HFF-Myc (cell line): ENCODE results near the gene NPB.

Source experiments
- DNase-seq: peaks from one replicate; pipeline ENCODE4 v3.0.0-alpha.2; 2011; ENCODE audit warnings: low read depth; ENCODE audit errors: extremely low read depth
- H3K4me3 ChIP-seq: replicated peaks from 2 replicates; pipeline ENCODE4 v1.5.1; 2011; ENCODE audit warnings: low read depth, mild to moderate bottlenecking, control low read depth, low read length
- TF ChIP-seq, protein P1 (sequence below): IDR thresholded peaks from 2 replicates; pipeline ENCODE4 v1.5.1; 2012; ENCODE audit warnings: mild to moderate bottlenecking, low read depth, low read length, control low read depth; ENCODE audit errors: missing control alignments

Gene NPB

GRCh38 chr17:81891303-81891552 is 10.8 kb upstream of the NPB start:
- DNase-seq = no peak
- peak overlapping the region; percentile 73 for H3K4me3 ChIP-seq
- TF ChIP-seq, protein P1, sequence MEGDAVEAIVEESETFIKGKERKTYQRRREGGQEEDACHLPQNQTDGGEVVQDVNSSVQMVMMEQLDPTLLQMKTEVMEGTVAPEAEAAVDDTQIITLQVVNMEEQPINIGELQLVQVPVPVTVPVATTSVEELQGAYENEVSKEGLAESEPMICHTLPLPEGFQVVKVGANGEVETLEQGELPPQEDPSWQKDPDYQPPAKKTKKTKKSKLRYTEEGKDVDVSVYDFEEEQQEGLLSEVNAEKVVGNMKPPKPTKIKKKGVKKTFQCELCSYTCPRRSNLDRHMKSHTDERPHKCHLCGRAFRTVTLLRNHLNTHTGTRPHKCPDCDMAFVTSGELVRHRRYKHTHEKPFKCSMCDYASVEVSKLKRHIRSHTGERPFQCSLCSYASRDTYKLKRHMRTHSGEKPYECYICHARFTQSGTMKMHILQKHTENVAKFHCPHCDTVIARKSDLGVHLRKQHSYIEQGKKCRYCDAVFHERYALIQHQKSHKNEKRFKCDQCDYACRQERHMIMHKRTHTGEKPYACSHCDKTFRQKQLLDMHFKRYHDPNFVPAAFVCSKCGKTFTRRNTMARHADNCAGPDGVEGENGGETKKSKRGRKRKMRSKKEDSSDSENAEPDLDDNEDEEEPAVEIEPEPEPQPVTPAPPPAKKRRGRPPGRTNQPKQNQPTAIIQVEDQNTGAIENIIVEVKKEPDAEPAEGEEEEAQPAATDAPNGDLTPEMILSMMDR = no peak

GRCh38 chr17:81895400-81895799 is 6.6 kb upstream of the NPB start:
- no peak for DNase-seq
- TF ChIP-seq, protein P1 = no peak

DNA sequence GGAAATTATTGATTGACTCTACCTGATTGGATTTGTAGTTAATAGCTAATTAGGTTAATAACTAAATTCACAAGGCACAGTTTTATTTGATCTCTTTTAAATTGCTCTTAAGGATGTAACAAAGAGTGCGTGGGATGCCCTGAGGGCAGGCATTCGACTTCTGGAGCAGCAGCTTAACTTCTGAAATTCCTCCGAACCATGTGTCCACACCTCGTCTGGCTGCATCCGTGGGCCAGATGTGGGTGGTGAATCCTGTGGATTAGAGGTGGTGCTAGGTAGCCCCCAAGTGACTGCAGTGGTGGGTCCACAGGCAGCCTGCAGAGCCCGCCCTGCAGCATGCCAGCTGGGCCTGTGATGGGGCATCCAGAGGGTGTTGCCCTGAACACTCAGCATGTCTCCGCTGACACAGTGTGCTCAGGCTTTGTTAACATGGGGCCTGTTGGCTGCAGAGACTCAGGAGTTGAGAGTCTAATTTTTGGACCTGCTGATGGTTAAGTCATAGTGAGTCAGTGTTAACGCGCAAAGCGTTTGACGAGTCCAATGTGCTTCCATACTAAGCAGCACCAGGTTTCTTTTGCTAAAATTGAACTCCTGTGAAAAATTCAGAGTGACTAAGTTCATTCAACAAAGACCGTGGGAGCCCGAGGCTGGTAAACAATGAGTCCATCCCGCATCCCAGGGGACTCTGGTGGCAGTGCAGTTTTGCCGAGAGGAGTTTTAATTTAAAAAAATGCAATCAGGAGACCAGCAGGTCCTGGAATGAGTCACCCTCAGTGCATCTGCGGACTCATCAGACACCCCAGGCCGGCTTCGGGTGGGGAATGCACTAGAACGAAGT is 3.8 kb upstream of the NPB start:
- DNase-seq = no peak
- TF ChIP-seq, protein P1 = no peak
- H3K4me3 ChIP-seq = no peak overlapping the region

More at GRCh38 chr17:81895400-81895799, 6.6 kb upstream of the NPB start:
- no peak overlapping the region for H3K4me3 ChIP-seq

- no peak for DNase-seq
- TF ChIP-seq, protein P1 = no peak
- H3K4me3 ChIP-seq = no peak overlapping the region
Observed at GRCh38 chr17:81898885-81899284, 3.2 kb upstream of the NPB start.

DNA sequence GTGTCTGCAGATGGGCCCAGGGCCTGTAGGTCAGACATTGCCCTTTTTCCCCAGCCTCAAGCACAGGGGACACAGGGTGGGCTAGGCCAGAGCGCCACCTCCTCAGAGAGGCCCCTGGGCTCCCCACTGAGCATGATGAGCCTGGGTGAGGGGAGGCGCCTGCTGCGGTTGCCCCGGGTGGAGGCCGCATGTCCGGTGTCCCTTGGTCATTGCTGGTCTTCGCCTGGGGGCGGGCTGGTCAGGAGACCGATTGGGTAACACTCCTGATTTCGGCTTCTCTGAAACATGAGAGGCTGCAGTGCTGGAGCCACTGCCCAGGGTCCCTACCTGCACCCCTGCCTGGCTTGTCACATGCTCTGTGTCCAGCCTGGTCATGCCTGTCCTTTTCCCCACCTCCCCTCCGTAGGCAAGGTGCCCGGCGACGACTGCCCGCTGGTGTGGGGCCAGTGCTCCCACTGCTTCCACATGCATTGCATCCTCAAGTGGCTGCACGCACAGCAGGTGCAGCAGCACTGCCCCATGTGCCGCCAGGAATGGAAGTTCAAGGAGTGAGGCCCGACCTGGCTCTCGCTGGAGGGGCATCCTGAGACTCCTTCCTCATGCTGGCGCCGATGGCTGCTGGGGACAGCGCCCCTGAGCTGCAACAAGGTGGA is 2.4 kb upstream of the NPB start:
- no peak overlapping the region for H3K4me3 ChIP-seq
- no peak for DNase-seq
- TF ChIP-seq, protein P1 = no peak

- TF ChIP-seq, protein P1 = no peak
- DNase-seq = no peak
- no peak overlapping the region for H3K4me3 ChIP-seq
Observed at GRCh38 chr17:81900181-81900820, 1.7 kb upstream of the NPB start.
